ENCODE results near the gene LDAF1. TPM values are rescaled to one million over a fixed set of nuclear protein-coding genes. Genes with fewer than 3 reads are reported as not detected.
"Not testable (repeated sequence)": the region's sequence is repeated elsewhere in the genome, so short reads cannot be mapped to it uniquely, and the experiment has no call there.

Gene LDAF1
- total and polyA plus RNA-seq, 2 of the 8 experiments (the other 6 are each of a cell fraction or from before 2014, with no cell fraction given) = 32.4 to 34.2 TPM

DNA sequence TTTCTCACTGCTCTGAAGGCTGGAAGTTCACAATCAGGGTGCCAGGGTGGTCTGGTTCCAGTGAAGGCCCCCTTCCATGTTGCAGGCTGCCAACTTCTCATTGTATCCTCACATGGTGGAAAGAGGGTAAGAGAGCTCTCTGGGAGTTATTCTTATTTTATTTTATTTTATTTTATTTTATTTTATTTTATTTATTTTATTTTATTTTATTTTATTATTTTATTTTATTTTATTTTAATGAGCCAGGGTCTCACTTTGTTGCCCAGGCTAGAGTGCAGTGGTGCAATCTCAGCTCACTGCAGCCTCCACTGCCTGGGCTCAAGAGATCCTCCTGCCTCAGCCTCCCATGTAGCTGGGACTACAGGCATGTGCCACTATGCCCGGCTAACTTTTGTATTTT is 2.5 kb upstream of the LDAF1 start:
- CTCF ChIA-PET (ENCODE audit: partially characterized antibody) = interaction anchor here (0.6 to 5.8 kb wide), 5 partner anchors 21 to 1205 kb away, joined by 3 to 42 read pairs (median 4); no protein-coding TSS in a partner anchor

More for the DNA sequence above, 2.5 kb upstream of the LDAF1 start:
- not testable (repeated sequence) for H2AK5ac ChIP-seq (ENCODE audit: low read depth, low read length); H3K4me3 ChIP-seq (ENCODE audit: extremely low read depth in 1 of 4, insufficient read depth in 2 of 4, low read depth in 3 of 4, low read length in 4 of 4); H3K23ac ChIP-seq (ENCODE audit: insufficient read length); H4K8ac ChIP-seq (ENCODE audit: extremely low read depth, insufficient read depth, low read length); H3K9me3 ChIP-seq (ENCODE audit: insufficient read depth in 2 of 2, low read depth in 1 of 2, low read length in 1 of 2); H3K27me3 ChIP-seq (replicated peaks in 1 of 4; ENCODE audit: control insufficient read depth in 3 of 4, extremely low read depth in 1 of 4, insufficient read depth in 3 of 4, low read length in 3 of 4); H3K4ac ChIP-seq (replicated peaks; ENCODE audit: insufficient read length, low read depth, low read length); H2BK120ac ChIP-seq (replicated peaks; ENCODE audit: low read depth, low read length); H4K20me1 ChIP-seq (replicated peaks in 1 of 2; ENCODE audit: control insufficient read depth in 1 of 2, insufficient read depth in 2 of 2, low read length in 2 of 2); H2BK12ac ChIP-seq (ENCODE audit: low read depth, low read length); H3K18ac ChIP-seq (ENCODE audit: extremely low read depth, low read length); H2BK15ac ChIP-seq (ENCODE audit: low read length); H3K14ac ChIP-seq (ENCODE audit: insufficient read length); FAIRE-seq; H2BK20ac ChIP-seq (ENCODE audit: low read length); H3K9ac ChIP-seq (replicated peaks in 1 of 4; ENCODE audit: extremely low read depth in 1 of 4, low read depth in 3 of 4, low read length in 3 of 4); H4K5ac ChIP-seq (ENCODE audit: insufficient read length, low read depth, low read length); H3K36me3 ChIP-seq (ENCODE audit: control insufficient read depth in 2 of 4, insufficient read depth in 4 of 4, low read length in 3 of 4); DNase-seq (ENCODE audit: low read depth in 1 of 2, low spot score in 2 of 2); H2AFZ ChIP-seq (ENCODE audit: low read length); H3K27ac ChIP-seq (ENCODE audit: low read depth, low read length); H3K4me2 ChIP-seq (ENCODE audit: insufficient read depth in 1 of 2, low read depth in 2 of 2, low read length in 2 of 2); H3K79me1 ChIP-seq (ENCODE audit: low read depth, low read length); H2BK5ac ChIP-seq (ENCODE audit: low read depth, low read length); H3K56ac ChIP-seq (replicated peaks; ENCODE audit: insufficient read length, low read depth, low read length); H4K91ac ChIP-seq (replicated peaks; ENCODE audit: insufficient read length, low read length)
- POLR2A ChIA-PET (ENCODE audit: partially characterized antibody) = interaction anchor here (1.5 kb wide), 1 partner anchor 10 kb away, joined by 5 read pairs; no protein-coding TSS in a partner anchor
- 92% methylated on average over 1 of the region's 1 CpG; no CpG with 5 or more reads in 1 of the 2 experiments for WGBS, 2 experiments (ENCODE audit: extremely low coverage in 1 of 2, insufficient coverage in 1 of 2, insufficient read length in 1 of 2, insufficient replicate concordance in 2 of 2, low coverage in 1 of 2, low lambda C conversion rate in 2 of 2, missing lambda C conversion rate in 1 of 2)
- Histone ChIP-seq H3K23me2 (ENCODE audit: low read depth, low read length) (peaks cover 12% of the 10 kb centered on the region), H3K4me1 (replicated peaks in 1 of 4; ENCODE audit: control insufficient read depth in 3 of 4, insufficient read depth in 4 of 4, low read length in 3 of 4) (peaks cover 0 to 10% (median 5%) of the 10 kb centered on the region in 4 experiments; a peak in 4 of 7 replicates), H3K79me2 (ENCODE audit: control insufficient read depth in 1 of 2, insufficient read depth in 2 of 2, low read length in 2 of 2) (peaks cover 0 to 16% of the 10 kb centered on the region in 2 experiments; a peak in 2 of 4 replicates)

All from H1 (cell line).